ENCODE results near the gene IGFBP2. TPM values are rescaled to one million over a fixed set of nuclear protein-coding genes. Genes with fewer than 3 reads are reported as not detected.
"Not testable (repeated sequence)": the region's sequence is repeated elsewhere in the genome, so short reads cannot be mapped to it uniquely, and the experiment has no call there.

The IGFBP2 gene
- total RNA-seq (2014; rRNA removed; shearing (Covaris generic)), result 0.32 and 0.60 TPM in 2 replicates

GRCh38 chr2:216632952-216633615, at the start of gene IGFBP2:
Gene IGFBP2 (plus strand): TSS chr2:216633420. CDS start chr2:216633524, 104 bp downstream.
- Histone ChIP-seq H3K4me1 (replicated peaks) (peaks cover 18% of the 10 kb centered on the region), H3K27me3 (replicated peaks) (peaks cover 41% of the 10 kb centered on the region), H3K9me3 (replicated peaks) (no peaks in the 10 kb centered on the region), H3K36me3 (no peaks in the 10 kb centered on the region), H3K4me3 (peak within 1 kb of the TSS; percentile 19), H3K27ac (no peak within 1 kb of the TSS)
- DNase-seq (ENCODE audit: low read depth in 1 of 2, low spot score in 2 of 2), result no peak

GRCh38 chr2:216583606-216584005, 49.6 kb upstream of the IGFBP2 start:
- H3K27me3 ChIP-seq (replicated peaks), result no peaks in the 10 kb centered on the region
- H3K4me1 ChIP-seq (replicated peaks), result peaks cover 8% of the 10 kb centered on the region
- H3K36me3 ChIP-seq, result no peaks in the 10 kb centered on the region
- no peak for DNase-seq (ENCODE audit: low read depth in 1 of 2, low spot score in 2 of 2)
- H3K27ac ChIP-seq, result no peak overlapping the region
- H3K4me3 ChIP-seq, result no peak overlapping the region
- 0 out of 2 replicates have a peak, but pooled peaks cover 3% of the 10 kb centered on the region for H3K9me3 ChIP-seq (replicated peaks)

GRCh38 chr2:216584112-216584511, 49.1 kb upstream of the IGFBP2 start:
- H3K36me3 ChIP-seq, result no peaks in the 10 kb centered on the region
- no peak overlapping the region for H3K27ac ChIP-seq
- no peak for DNase-seq (ENCODE audit: low read depth in 1 of 2, low spot score in 2 of 2)
- no peaks in the 10 kb centered on the region for H3K27me3 ChIP-seq (replicated peaks)
- H3K4me3 ChIP-seq, result no peak overlapping the region
- 0 out of 2 replicates have a peak, but pooled peaks cover 3% of the 10 kb centered on the region for H3K9me3 ChIP-seq (replicated peaks)
- peaks cover 11% of the 10 kb centered on the region for H3K4me1 ChIP-seq (replicated peaks)

GRCh38 chr2:216585441-216585840, 47.8 kb upstream of the IGFBP2 start:
- H3K27ac ChIP-seq, result no peak overlapping the region
- H3K4me3 ChIP-seq, result no peak overlapping the region
- H3K27me3 ChIP-seq (replicated peaks), result no peaks in the 10 kb centered on the region
- 0 out of 2 replicates have a peak, but pooled peaks cover 3% of the 10 kb centered on the region for H3K9me3 ChIP-seq (replicated peaks)
- H3K36me3 ChIP-seq, result no peaks in the 10 kb centered on the region
- DNase-seq (ENCODE audit: low read depth in 1 of 2, low spot score in 2 of 2), result no peak
- H3K4me1 ChIP-seq (replicated peaks), result peaks cover 24% of the 10 kb centered on the region

- Histone ChIP-seq H3K27ac (peak overlapping the region; percentile 31), H3K27me3 (replicated peaks) (no peaks in the 10 kb centered on the region), H3K4me3 (no peak overlapping the region), H3K9me3 (replicated peaks) (no peaks in the 10 kb centered on the region), H3K4me1 (replicated peaks) (peaks cover 25% of the 10 kb centered on the region), H3K36me3 (no peaks in the 10 kb centered on the region)
- peak in 1 of 2 experiments; percentile 14 for DNase-seq (ENCODE audit: low read depth in 1 of 2, low spot score in 2 of 2)
These were observed 44.1 kb upstream of the IGFBP2 start for GRCh38 chr2:216588861-216589710.

GRCh38 chr2:216589791-216590190, 43.4 kb upstream of the IGFBP2 start:
- no peaks in the 10 kb centered on the region for H3K36me3 ChIP-seq
- H3K4me1 ChIP-seq (replicated peaks), result peaks cover 25% of the 10 kb centered on the region
- peak in 1 of 2 experiments; percentile 73 for DNase-seq (ENCODE audit: low read depth in 1 of 2, low spot score in 2 of 2)
- no peak overlapping the region for H3K4me3 ChIP-seq
- peak overlapping the region; percentile 31 for H3K27ac ChIP-seq
- no peaks in the 10 kb centered on the region for H3K9me3 ChIP-seq (replicated peaks)
- no peaks in the 10 kb centered on the region for H3K27me3 ChIP-seq (replicated peaks)

- H3K9me3 ChIP-seq (replicated peaks), result no peaks in the 10 kb centered on the region
- H3K27me3 ChIP-seq (replicated peaks), result no peaks in the 10 kb centered on the region
- no peak overlapping the region for H3K4me3 ChIP-seq
- no peak overlapping the region for H3K27ac ChIP-seq
- peaks cover 25% of the 10 kb centered on the region for H3K4me1 ChIP-seq (replicated peaks)
- peak in 1 of 2 experiments; percentile 20 for DNase-seq (ENCODE audit: low read depth in 1 of 2, low spot score in 2 of 2)
- H3K36me3 ChIP-seq, result no peaks in the 10 kb centered on the region
These were observed 42.4 kb upstream of the IGFBP2 start for GRCh38 chr2:216590780-216591179.

GRCh38 chr2:216591480-216591879, 41.7 kb upstream of the IGFBP2 start:
- Histone ChIP-seq H3K36me3 (no peaks in the 10 kb centered on the region), H3K4me1 (replicated peaks) (peaks cover 31% of the 10 kb centered on the region), H3K27me3 (replicated peaks) (no peaks in the 10 kb centered on the region), H3K27ac (no peak overlapping the region), H3K4me3 (no peak overlapping the region), H3K9me3 (replicated peaks) (no peaks in the 10 kb centered on the region)
- DNase-seq (ENCODE audit: low read depth in 1 of 2, low spot score in 2 of 2), result no peak

GRCh38 chr2:216594081-216594480, 39.1 kb upstream of the IGFBP2 start:
- H3K4me3 ChIP-seq, result no peak overlapping the region
- no peaks in the 10 kb centered on the region for H3K9me3 ChIP-seq (replicated peaks)
- DNase-seq (ENCODE audit: low read depth in 1 of 2, low spot score in 2 of 2), result no peak
- no peak overlapping the region for H3K27ac ChIP-seq
- H3K27me3 ChIP-seq (replicated peaks), result no peaks in the 10 kb centered on the region
- H3K36me3 ChIP-seq, result no peaks in the 10 kb centered on the region
- peaks cover 45% of the 10 kb centered on the region for H3K4me1 ChIP-seq (replicated peaks)

GRCh38 chr2:216596236-216596979, 36.8 kb upstream of the IGFBP2 start:
- DNase-seq (ENCODE audit: low read depth in 1 of 2, low spot score in 2 of 2), result peak; percentile 67 to 77
- Histone ChIP-seq H3K9me3 (replicated peaks) (no peaks in the 10 kb centered on the region), H3K27me3 (replicated peaks) (no peaks in the 10 kb centered on the region), H3K36me3 (no peaks in the 10 kb centered on the region), H3K4me1 (replicated peaks) (peaks cover 24% of the 10 kb centered on the region), H3K27ac (peak overlapping the region; percentile 12; the same call in 1 of the 2 replicates), H3K4me3 (no peak overlapping the region)

GRCh38 chr2:216596980-216597509, 36.2 kb upstream of the IGFBP2 start:
- H3K27ac ChIP-seq, result peak overlapping the region; percentile 12; the same call in 1 of the 2 replicates
- H3K9me3 ChIP-seq (replicated peaks), result no peaks in the 10 kb centered on the region; the same call in 1 of the 2 replicates
- no peaks in the 10 kb centered on the region for H3K36me3 ChIP-seq
- no peaks in the 10 kb centered on the region for H3K27me3 ChIP-seq (replicated peaks)
- H3K4me1 ChIP-seq (replicated peaks), result peaks cover 24% of the 10 kb centered on the region
- DNase-seq (ENCODE audit: low read depth in 1 of 2, low spot score in 2 of 2), result peak in 1 of 2 experiments; percentile 33
- H3K4me3 ChIP-seq, result no peak overlapping the region

- not testable (repeated sequence) for DNase-seq (ENCODE audit: low read depth in 1 of 2, low spot score in 2 of 2); H3K9me3 ChIP-seq (replicated peaks); H3K36me3 ChIP-seq; H3K27ac ChIP-seq; H3K27me3 ChIP-seq (replicated peaks); H3K4me3 ChIP-seq
- peaks cover 24% of the 10 kb centered on the region for H3K4me1 ChIP-seq (replicated peaks)
These were observed 35.4 kb upstream of the IGFBP2 start for GRCh38 chr2:216597825-216598224.

Data from SJSA1 (cell line).